HCT116 (cell line): ENCODE data around the gene ATP6V0A1. TPM values are rescaled to one million over a fixed set of nuclear protein-coding genes. Genes with fewer than 3 reads are reported as not detected.

Experiments used
- ATAC-seq: fragments of 200-7000 bp; cut with Tn5 transposase; 2 replicates; pipeline ENCODE4 v1.9.1; 2020; ENCODE audit warnings: mild to moderate bottlenecking, moderate library complexity
- BruUV-seq: library from RNA; stranded (reverse); fragments of 400-500 nt; replicated peaks from 2 replicates; lab custom pipeline; 2021; lab: Mats Ljungman, UMichigan
- CTCF ChIA-PET: fragments of 300-600 bp; sonication (Branson Sonifier 250); formaldehyde crosslinking; loops from one replicate; lab custom pipeline; 2021; ENCODE audit warnings: antibody characterized with exemption; lab: Charles Lee
- POLR2A ChIA-PET: fragments of 300-600, 350-600 bp; sonication (Branson Sonifier 250); formaldehyde crosslinking; loops from one replicate; lab custom pipeline; 2021; ENCODE audit warnings: antibody characterized with exemption; lab: Charles Lee
- RAD21 ChIA-PET, 2 experiments: fragments of 300-600 bp; sonication (Branson Sonifier 250); formaldehyde crosslinking; loops; one replicate each; lab custom pipeline; 2023; ENCODE audit warnings: low total read pairs in 2 of 2; ENCODE audit not compliant: uncharacterized antibody in 2 of 2, unreplicated experiment in 2 of 2, low non-redundant PET in 1 of 2; lab: Charles Lee
- DNase-seq: peaks from one replicate; pipeline ENCODE4 v3.0.0-alpha.2; 2010; ENCODE audit warnings: low read depth, low spot score
- H2AFZ ChIP-seq: fragments of 200-600 bp; shearing (Covaris generic), sonication (generic); 2 replicates; pipeline ENCODE4 v1.6.1; 2017; ENCODE audit warnings: low read depth, mixed run types, mixed read lengths, antibody characterized with exemption, low read length; ENCODE audit not compliant: poor library complexity, severe bottlenecking
- H3K27ac ChIP-seq: 2 replicates; pipeline ENCODE4 v1.5.1; 2012; ENCODE audit warnings: low read depth, low read length
- H3K27me3 ChIP-seq: fragments of 200-600 bp; sonication (generic); 2 replicates; pipeline ENCODE4 v1.6.1; 2016; ENCODE audit warnings: mixed run types, low read length, mixed read lengths; ENCODE audit not compliant: insufficient read depth
- H3K36me3 ChIP-seq, 2 experiments: fragments of 200-500 bp in 1 of 2; fragments of 200-600 bp in 1 of 2; sonication (Bioruptor generic) in 1 of 2; sonication (generic) in 1 of 2; 2 replicates each; pipeline versions ENCODE4 v1.5.1 to v1.6.1; 2014 to 2016; ENCODE audit warnings: low read length in 2 of 2, inconsistent platforms in 1 of 2, mixed read lengths in 1 of 2, mixed run types in 1 of 2; ENCODE audit not compliant: insufficient read depth in 2 of 2, control insufficient read depth in 1 of 2
- H3K4me1 ChIP-seq, 2 experiments: fragments of 200-600 bp in 1 of 2; sonication (generic) in 1 of 2; 2 replicates each; pipeline versions ENCODE4 v1.5.1 to v1.6.1; 2012 to 2017; ENCODE audit warnings: low read length in 2 of 2, inconsistent platforms in 1 of 2, mild to moderate bottlenecking in 1 of 2, mixed read lengths in 1 of 2, mixed run types in 1 of 2, moderate library complexity in 1 of 2; ENCODE audit not compliant: insufficient read depth in 2 of 2, control insufficient read depth in 1 of 2
- H3K4me2 ChIP-seq: fragments of 200-600 bp; sonication (generic); 2 replicates; pipeline ENCODE4 v1.6.1; 2017; ENCODE audit warnings: mixed run types, low read length, mixed read lengths
- H3K4me3 ChIP-seq, 2 experiments: fragments of 200-600 bp in 1 of 2; sonication (generic) in 1 of 2; replicated peaks in 1 of 2; 2 replicates each; pipeline ENCODE4 v1.5.1; 2011 to 2016; ENCODE audit warnings: low read length in 2 of 2, control low read depth in 1 of 2, low read depth in 1 of 2, mild to moderate bottlenecking in 1 of 2, mixed read lengths in 1 of 2, mixed run types in 1 of 2
- H3K79me2 ChIP-seq: fragments of 200-600 bp; sonication (generic); 2 replicates; pipeline ENCODE4 v1.6.1; 2017; ENCODE audit warnings: mild to moderate bottlenecking, mixed run types, low read length, moderate library complexity, mixed read lengths; ENCODE audit not compliant: insufficient read depth
- H3K9ac ChIP-seq: fragments of 200-600 bp; sonication (generic); 2 replicates; pipeline ENCODE4 v1.6.1; 2016; ENCODE audit warnings: low read length, mixed read lengths
- H3K9me2 ChIP-seq: fragments of 200-600 bp; sonication (generic), shearing (Covaris generic); 2 replicates; pipeline ENCODE4 v1.6.1; 2017; ENCODE audit warnings: mixed run types, mild to moderate bottlenecking, moderate library complexity; ENCODE audit not compliant: insufficient read depth
- H3K9me3 ChIP-seq, 2 experiments: fragments of 200-500 bp in 1 of 2; fragments of 200-600 bp in 1 of 2; sonication (Bioruptor generic) in 1 of 2; sonication (generic) in 1 of 2; 2 replicates each; pipeline ENCODE4 v1.6.1; 2014 to 2017; ENCODE audit warnings: low read length in 2 of 2, mixed read lengths in 2 of 2, inconsistent platforms in 1 of 2, low read depth in 1 of 2, mild to moderate bottlenecking in 1 of 2, mixed run types in 1 of 2, moderate library complexity in 1 of 2; ENCODE audit not compliant: control insufficient read depth in 1 of 2, insufficient read depth in 1 of 2
- H4K20me1 ChIP-seq: fragments of 200-600 bp; sonication (generic), shearing (Covaris generic); 2 replicates; pipeline ENCODE4 v1.6.1; 2017; ENCODE audit warnings: mixed run types, mild to moderate bottlenecking, moderate library complexity; ENCODE audit not compliant: insufficient read depth
- ELF1 ChIP-seq: IDR thresholded peaks from 2 replicates; pipeline ENCODE4 v1.6.1; 2012; ENCODE audit warnings: low read depth, borderline replicate concordance
- EZH2 ChIP-seq: fragments of 200-600 bp; sonication (generic); IDR thresholded peaks from 2 replicates; pipeline ENCODE4 v1.6.1; 2017; ENCODE audit warnings: antibody characterized with exemption, mixed run types
- EZH2phosphoT487 ChIP-seq: fragments of 200-600 bp; IDR thresholded peaks from 2 replicates; pipeline ENCODE4 v1.6.1; 2018; ENCODE audit warnings: antibody characterized with exemption, borderline replicate concordance
- FOSL1 ChIP-seq: IDR thresholded peaks from 2 replicates; pipeline ENCODE4 v1.6.1; 2012; ENCODE audit warnings: low read depth
- POLR2AphosphoS5 ChIP-seq: IDR thresholded peaks from 2 replicates; pipeline ENCODE4 v1.6.1; 2011; ENCODE audit warnings: mild to moderate bottlenecking, low read depth, low read length, moderate library complexity
- RAD21 ChIP-seq: IDR thresholded peaks from 2 replicates; pipeline ENCODE4 v1.6.1; 2012; ENCODE audit warnings: low read depth, mild to moderate bottlenecking
- SRF ChIP-seq: IDR thresholded peaks from 2 replicates; pipeline ENCODE4 v1.6.1; 2012; ENCODE audit warnings: low read depth
- TCF7L2 ChIP-seq: IDR thresholded peaks from 2 replicates; pipeline ENCODE4 v1.7.0; 2011; ENCODE audit warnings: borderline replicate concordance, inconsistent platforms; ENCODE audit not compliant: insufficient read depth, insufficient read length; ENCODE audit errors: extremely low read depth
- YY1 ChIP-seq: IDR thresholded peaks from 2 replicates; pipeline ENCODE4 v1.6.1; 2011; ENCODE audit warnings: low read length, low read depth, moderate library complexity, mild to moderate bottlenecking; ENCODE audit not compliant: insufficient replicate concordance; ENCODE audit errors: extremely low read depth
- intact Hi-C: fragments of 100-400 bp; cut with micrococcal nuclease; formaldehyde crosslinking; loops from 2 replicates; pipeline ENCODE4 v1.10.0; 2022
- total RNA-seq: library from RNA; stranded (reverse); gene quantifications from one replicate; pipeline ENCODE4 v1.2.1, GENCODE V29; 2021; ENCODE audit not compliant: unreplicated experiment
- TF ChIP-seq, protein P1 (sequence below): IDR thresholded peaks from 2 replicates; pipeline ENCODE4 v1.6.1; 2012
- TF ChIP-seq, protein P2 (sequence below): IDR thresholded peaks from 2 replicates; pipeline ENCODE4 v1.6.1; 2012
- TF ChIP-seq, protein P3 (sequence below): IDR thresholded peaks from 2 replicates; pipeline ENCODE4 v1.6.1; 2011; ENCODE audit warnings: mild to moderate bottlenecking, low read length, moderate library complexity; ENCODE audit not compliant: insufficient replicate concordance; ENCODE audit errors: extremely low read depth
- TF ChIP-seq, protein P4 (sequence below): IDR thresholded peaks from 2 replicates; pipeline ENCODE4 v1.6.1; 2012; ENCODE audit warnings: low read depth
- TF ChIP-seq, protein P5 (sequence below), 3 experiments: fragments of 200-600 bp in 1 of 3; sonication (generic) in 1 of 3; IDR thresholded peaks in 2 of 3; conservative IDR thresholded peaks in 1 of 3; 2 replicates each; pipeline ENCODE4 v1.5.1; 2012 to 2017; ENCODE audit warnings: low read depth in 2 of 3, low read length in 2 of 3, antibody characterized with exemption in 1 of 3, borderline replicate concordance in 1 of 3, control low read depth in 1 of 3, mild to moderate bottlenecking in 1 of 3, mixed read lengths in 1 of 3, mixed run types in 1 of 3, moderate library complexity in 1 of 3; ENCODE audit not compliant: insufficient read depth in 1 of 3

Gene ATP6V0A1
- total RNA-seq, 1 experiment from 2014 or later, result 65.2 TPM

DNA sequence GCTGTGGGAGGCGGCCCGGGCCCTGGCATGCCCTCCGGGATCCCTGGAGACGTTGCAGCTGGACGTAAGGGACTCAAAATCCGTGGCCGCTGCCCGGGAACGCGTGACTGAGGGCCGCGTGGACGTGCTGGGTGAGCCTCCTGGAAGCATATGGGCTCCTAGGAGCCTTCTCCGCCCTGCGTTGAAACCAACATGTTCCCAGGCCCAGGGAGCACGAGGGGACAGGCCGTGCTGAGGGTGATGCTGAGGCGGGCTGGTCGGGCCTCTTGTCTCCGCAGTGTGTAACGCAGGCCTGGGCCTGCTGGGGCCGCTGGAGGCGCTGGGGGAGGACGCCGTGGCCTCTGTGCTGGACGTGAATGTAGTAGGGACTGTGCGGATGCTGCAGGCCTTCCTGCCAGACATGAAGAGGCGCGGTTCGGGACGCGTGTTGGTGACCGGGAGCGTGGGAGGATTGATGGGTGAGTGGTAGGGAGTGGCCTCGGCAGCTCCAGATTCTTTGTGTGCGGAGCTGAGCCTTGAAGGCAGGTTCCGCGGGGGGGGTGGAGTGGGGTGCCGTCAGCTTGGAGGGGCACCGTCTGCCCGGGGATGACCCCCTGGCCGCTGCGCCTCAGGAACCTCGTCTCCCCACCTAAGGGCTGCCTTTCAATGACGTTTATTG lies 94.6 kb downstream of the ATP6V0A1 start (continued):
- TF ChIP-seq FOSL1 (no peak), YY1 (no peak), EZH2 (no peak), SRF (no peak)
- TF ChIP-seq, protein P1, sequence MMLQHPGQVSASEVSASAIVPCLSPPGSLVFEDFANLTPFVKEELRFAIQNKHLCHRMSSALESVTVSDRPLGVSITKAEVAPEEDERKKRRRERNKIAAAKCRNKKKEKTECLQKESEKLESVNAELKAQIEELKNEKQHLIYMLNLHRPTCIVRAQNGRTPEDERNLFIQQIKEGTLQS, result no peak

DNA sequence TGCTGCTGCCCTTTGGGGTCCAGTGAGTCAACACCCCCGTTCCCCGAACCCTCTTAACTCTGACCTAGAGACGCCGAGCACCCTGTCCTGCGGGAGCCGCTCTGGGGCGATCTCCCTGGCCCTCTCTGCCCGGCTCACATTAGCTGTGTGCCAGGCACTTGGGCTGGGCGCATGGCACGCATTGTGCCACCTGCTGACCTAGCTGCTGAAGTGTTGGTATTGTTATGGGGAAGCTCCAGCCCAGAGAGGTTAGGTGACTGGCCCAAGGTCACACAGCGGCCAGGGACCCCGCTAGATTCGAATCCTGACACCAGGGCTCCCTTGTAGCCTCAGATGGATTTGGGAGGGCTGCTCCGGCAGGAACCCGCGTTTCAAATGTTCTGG lies 95.2 kb downstream of the ATP6V0A1 start:
- no peaks in the 10 kb centered on the region for H3K9me2 ChIP-seq
- no peaks in the 10 kb centered on the region for H3K36me3 ChIP-seq
- peak overlapping the region; percentile 97 for H3K9ac ChIP-seq
- BruUV-seq, result no TSS peak
- POLR2A ChIA-PET, result no interaction called here
- ATAC-seq, result peak; percentile 47
- H3K4me2 ChIP-seq, result peak overlapping the region; percentile 86
- H3K79me2 ChIP-seq, result peaks cover 17% of the 10 kb centered on the region; the same call in 1 of the 2 replicates
- no peak for DNase-seq
- peaks cover 6 to 31% of the 10 kb centered on the region in 2 experiments for H3K4me1 ChIP-seq
- H3K27me3 ChIP-seq, result no peaks in the 10 kb centered on the region
- no peaks in the 10 kb centered on the region for H3K9me3 ChIP-seq
- H4K20me1 ChIP-seq, result no peaks in the 10 kb centered on the region
- H2AFZ ChIP-seq, result no peak overlapping the region
- H3K27ac ChIP-seq, result peak overlapping the region; percentile 94
- CTCF ChIA-PET, result interaction anchor here (0.9 to 2.1 kb wide), 2 partner anchors 24 to 231 kb away, joined by 3 to 8 read pairs; partner anchors contain the start of gene PSMC3IP
- RAD21 ChIA-PET, result no interaction called here
- intact Hi-C loops, result no loop called here
- H3K4me3 ChIP-seq, result peak overlapping the region; percentile 93 to 99
- TF ChIP-seq, protein P1, result no peak
- TF ChIP-seq TCF7L2 (no peak), FOSL1 (no peak), ELF1 (no peak), EZH2phosphoT487 (no peak), EZH2 (no peak), POLR2AphosphoS5 (no peak), RAD21 (no peak)
- TF ChIP-seq, protein P2, sequence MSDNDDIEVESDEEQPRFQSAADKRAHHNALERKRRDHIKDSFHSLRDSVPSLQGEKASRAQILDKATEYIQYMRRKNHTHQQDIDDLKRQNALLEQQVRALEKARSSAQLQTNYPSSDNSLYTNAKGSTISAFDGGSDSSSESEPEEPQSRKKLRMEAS, result peak; percentile 15; the same call in 1 of the 2 replicates
- TF ChIP-seq, protein P3, sequence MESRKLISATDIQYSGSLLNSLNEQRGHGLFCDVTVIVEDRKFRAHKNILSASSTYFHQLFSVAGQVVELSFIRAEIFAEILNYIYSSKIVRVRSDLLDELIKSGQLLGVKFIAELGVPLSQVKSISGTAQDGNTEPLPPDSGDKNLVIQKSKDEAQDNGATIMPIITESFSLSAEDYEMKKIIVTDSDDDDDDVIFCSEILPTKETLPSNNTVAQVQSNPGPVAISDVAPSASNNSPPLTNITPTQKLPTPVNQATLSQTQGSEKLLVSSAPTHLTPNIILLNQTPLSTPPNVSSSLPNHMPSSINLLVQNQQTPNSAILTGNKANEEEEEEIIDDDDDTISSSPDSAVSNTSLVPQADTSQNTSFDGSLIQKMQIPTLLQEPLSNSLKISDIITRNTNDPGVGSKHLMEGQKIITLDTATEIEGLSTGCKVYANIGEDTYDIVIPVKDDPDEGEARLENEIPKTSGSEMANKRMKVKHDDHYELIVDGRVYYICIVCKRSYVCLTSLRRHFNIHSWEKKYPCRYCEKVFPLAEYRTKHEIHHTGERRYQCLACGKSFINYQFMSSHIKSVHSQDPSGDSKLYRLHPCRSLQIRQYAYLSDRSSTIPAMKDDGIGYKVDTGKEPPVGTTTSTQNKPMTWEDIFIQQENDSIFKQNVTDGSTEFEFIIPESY, result no peak
- TF ChIP-seq, protein P4, sequence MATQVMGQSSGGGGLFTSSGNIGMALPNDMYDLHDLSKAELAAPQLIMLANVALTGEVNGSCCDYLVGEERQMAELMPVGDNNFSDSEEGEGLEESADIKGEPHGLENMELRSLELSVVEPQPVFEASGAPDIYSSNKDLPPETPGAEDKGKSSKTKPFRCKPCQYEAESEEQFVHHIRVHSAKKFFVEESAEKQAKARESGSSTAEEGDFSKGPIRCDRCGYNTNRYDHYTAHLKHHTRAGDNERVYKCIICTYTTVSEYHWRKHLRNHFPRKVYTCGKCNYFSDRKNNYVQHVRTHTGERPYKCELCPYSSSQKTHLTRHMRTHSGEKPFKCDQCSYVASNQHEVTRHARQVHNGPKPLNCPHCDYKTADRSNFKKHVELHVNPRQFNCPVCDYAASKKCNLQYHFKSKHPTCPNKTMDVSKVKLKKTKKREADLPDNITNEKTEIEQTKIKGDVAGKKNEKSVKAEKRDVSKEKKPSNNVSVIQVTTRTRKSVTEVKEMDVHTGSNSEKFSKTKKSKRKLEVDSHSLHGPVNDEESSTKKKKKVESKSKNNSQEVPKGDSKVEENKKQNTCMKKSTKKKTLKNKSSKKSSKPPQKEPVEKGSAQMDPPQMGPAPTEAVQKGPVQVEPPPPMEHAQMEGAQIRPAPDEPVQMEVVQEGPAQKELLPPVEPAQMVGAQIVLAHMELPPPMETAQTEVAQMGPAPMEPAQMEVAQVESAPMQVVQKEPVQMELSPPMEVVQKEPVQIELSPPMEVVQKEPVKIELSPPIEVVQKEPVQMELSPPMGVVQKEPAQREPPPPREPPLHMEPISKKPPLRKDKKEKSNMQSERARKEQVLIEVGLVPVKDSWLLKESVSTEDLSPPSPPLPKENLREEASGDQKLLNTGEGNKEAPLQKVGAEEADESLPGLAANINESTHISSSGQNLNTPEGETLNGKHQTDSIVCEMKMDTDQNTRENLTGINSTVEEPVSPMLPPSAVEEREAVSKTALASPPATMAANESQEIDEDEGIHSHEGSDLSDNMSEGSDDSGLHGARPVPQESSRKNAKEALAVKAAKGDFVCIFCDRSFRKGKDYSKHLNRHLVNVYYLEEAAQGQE, result no peak
- TF ChIP-seq, protein P5, sequence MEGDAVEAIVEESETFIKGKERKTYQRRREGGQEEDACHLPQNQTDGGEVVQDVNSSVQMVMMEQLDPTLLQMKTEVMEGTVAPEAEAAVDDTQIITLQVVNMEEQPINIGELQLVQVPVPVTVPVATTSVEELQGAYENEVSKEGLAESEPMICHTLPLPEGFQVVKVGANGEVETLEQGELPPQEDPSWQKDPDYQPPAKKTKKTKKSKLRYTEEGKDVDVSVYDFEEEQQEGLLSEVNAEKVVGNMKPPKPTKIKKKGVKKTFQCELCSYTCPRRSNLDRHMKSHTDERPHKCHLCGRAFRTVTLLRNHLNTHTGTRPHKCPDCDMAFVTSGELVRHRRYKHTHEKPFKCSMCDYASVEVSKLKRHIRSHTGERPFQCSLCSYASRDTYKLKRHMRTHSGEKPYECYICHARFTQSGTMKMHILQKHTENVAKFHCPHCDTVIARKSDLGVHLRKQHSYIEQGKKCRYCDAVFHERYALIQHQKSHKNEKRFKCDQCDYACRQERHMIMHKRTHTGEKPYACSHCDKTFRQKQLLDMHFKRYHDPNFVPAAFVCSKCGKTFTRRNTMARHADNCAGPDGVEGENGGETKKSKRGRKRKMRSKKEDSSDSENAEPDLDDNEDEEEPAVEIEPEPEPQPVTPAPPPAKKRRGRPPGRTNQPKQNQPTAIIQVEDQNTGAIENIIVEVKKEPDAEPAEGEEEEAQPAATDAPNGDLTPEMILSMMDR (IDR thresholded peaks at IDR 0.05 in 2 of 3, conservative IDR thresholded peaks at IDR 0.05 in 1 of 3; ENCODE audit: borderline replicate concordance in 1 of 3, insufficient read depth in 1 of 3, low read depth in 2 of 3, low read length in 2 of 3), result peak in 2 of 3 experiments; percentile 19 to 20; a peak in 1 of 6 replicates
